Limb (tissue), 2 donors: ENCODE measurements around the gene SPSB2.
"Not testable (repeated sequence)": the region's sequence is repeated elsewhere in the genome, so short reads cannot be mapped to it uniquely, and the experiment has no call there.

ENCODE experiments used
- DNase-seq, 2 donors: peaks; one replicate each; pipeline ENCODE4 v3.0.0-alpha.2; 2016; ENCODE audit errors: extremely low spot score in 2 of 2

Gene SPSB2

DNA sequence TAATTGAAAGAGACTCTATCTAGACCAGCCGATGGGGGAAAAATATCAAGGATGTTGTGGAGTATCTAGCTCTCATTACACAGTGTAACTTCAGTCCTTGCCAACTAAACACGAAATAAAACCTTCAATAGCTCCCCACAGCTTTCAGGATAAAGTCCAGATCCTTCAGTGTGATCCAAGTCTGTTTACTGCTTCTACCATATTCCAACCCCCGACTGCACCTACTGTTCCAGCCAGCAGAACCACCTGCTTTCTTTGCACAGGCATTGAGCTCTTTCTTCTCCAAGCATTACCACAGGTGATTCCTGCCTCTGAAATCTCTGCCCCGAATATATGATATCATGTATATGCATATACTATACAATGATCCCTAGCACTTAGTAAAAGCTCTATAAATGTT, 29.3 kb upstream of the SPSB2 start:
- DNase-seq, result no peak

DNA sequence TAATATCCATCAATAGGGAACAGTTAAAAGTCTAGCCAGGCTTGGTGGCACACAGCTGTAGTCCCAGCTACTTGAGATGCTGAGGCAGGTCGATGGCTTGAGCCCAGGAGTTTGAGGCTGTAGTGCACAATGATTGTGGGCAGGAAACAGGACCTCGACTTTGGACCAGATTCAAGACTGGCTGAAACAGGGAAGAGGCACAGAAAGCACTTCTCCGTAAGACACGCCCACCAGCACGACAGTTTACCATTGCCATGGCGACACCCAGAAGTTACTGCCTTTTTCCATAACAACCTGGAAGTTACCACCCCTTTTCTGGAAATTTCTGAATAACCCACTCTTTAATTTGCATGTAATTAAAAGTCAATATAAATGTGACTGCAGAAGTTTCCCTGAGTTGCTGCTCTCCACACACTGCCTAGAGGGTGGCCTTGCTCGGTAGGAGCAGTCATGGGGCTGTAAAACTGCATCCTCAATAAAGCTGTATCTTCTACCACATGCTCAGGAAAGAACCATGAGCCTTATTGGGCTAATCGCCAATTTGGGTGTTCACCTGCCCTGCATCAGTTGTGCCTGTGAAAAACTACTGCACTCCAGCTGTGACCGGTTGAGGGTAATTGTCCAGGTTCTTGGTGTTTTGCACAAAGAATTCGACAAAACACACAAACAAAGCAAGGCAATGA, 26.9 kb upstream of the SPSB2 start:
- peak in 1 of 2 donors; percentile 24 for DNase-seq

DNA sequence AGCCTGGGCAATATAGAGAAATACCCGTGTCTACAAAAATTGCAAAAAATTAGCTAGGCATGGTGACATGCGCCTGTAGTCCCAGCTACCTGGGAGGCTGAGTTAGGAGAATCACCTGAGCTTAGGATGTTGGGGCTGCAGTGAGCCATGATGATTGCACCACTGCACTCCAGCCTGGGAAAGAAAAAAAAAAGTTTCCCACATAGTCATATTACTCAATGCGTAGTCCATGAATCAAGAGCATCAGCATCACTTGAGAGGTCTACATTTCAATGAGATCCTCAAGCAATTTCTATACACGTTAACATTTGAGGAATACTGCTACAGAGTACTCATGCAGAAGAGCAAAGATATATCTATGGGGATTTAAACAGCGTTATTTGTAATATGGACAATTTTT, 26.3 kb upstream of the SPSB2 start:
- no peak for DNase-seq

DNA sequence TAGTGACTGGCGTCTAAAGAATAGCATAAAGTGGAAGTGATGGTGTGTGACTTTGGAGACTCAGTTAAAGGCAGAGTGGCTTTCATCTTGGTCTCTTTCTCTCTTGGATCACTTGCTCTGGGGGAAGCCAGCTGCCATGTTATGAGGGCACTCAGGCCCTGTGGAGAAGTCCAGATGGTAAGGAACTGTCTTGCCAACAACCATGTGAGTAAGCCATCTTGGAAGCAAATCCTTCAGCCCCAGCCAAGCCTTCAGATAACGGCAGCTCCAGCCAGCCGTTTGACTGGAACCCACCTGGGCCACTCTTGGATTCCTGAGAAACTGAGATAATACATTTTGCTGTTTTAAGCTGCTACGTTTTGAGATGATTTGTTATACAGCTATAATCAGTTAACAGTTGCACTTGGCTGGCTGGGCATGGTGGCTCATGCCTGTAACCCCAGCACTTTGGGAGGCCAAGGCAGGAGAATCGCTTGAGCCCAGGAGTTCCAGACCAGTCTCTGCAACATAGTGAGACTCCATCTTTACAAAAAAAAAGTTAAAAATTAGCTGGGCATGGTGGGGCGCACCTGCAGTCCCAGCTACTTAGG, 23.8 kb upstream of the SPSB2 start:
- no peak for DNase-seq

DNA sequence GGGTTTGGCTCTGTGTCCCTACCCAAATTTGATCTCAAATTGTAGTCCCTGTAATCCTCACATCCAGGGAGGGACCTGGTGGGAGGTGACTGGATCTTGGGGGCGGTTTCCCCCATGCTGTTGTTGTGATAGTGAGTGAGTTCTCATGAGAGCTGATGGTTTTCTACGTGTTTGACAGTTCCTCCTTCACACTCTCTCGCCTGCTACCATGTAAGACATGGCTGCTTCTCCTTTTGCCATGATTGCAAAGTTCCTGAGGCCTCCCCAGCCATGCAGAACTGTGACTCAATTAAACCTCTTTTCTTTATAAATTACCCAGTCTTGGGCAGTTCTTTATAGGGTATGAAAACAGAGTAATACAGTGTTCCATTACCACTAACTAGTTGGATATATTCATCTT, 21.2 kb upstream of the SPSB2 start:
- DNase-seq, result no peak

DNA sequence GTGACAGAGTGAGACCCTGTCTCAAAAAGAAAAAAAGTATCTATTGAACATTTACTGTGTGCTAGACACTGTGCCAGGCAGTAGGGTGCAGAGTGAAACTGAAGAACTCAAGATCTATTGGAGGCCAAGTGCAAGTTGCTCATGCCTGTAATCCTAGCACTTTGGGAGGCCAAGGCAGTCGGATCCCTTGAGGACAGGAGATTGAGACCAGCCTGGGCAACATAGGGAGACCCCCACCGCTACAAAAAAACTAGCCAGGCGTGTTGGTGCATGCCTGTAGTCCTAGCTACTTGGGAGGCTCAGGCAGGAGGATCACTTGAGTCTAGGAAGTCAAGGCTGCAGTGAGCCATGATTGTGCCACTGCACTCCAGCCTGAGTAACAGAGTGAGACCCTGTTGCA, 19.6 kb upstream of the SPSB2 start:
- not testable (repeated sequence) for DNase-seq

DNA sequence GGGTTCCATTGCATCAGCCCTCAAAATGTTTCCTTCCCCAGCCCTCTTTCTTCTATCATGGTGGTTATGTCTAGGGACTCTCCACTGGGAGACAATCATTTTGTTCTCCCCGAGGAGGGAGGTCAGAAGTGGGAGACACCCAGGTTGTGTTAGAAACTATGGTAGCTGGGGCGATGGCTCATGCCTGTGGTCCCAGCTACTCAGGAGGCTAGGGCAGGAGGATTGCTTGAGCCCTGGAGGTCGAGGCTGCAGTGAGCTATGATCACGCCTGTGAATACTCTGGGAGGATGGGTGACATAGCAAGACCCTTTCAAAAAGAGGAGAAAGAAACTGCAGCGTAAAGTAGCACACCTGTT, 18.5 kb upstream of the SPSB2 start:
- no peak for DNase-seq

DNA sequence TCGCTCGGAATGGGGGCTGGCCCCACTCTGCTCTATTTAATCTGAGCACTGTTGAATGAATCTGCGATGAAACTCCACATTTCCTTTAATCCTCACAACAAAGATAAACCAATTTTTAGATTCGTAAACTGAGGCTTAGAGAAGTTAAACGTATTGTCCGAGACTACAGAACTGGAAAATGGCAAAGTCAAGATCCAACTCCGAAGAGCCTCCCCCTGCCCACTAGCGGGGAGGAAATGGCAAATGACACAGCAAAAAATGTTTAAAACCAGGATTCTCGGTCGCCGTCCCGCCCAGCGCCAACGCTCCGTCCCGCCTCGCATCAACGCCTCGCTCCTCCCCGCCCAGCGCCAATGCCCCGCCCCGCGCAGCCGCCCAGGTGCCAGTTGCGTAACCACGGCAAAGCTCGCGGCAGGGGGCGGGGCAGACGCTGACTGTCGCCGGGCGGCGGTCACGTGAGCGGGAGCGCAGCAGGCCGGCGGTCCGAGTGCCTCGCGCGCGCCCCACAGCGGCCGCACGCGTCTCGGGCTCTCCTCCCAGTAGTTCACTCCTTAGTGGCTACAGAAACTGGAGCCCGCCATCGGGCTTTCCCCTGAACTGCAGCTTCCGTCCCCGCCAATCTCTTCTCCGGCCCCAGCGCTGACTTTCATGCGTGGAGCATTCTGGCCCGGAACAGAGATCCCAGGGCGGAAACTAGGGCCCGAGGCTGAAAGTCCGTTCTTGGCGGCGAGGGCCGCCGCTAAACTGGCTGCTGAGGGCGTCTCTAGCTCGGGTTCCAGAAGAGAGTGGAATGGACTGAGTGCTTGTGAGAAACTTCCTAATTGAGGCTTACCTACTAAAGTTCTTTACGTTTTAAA, 17.9 kb upstream of the SPSB2 start:
- peak; percentile 99 for DNase-seq

DNA sequence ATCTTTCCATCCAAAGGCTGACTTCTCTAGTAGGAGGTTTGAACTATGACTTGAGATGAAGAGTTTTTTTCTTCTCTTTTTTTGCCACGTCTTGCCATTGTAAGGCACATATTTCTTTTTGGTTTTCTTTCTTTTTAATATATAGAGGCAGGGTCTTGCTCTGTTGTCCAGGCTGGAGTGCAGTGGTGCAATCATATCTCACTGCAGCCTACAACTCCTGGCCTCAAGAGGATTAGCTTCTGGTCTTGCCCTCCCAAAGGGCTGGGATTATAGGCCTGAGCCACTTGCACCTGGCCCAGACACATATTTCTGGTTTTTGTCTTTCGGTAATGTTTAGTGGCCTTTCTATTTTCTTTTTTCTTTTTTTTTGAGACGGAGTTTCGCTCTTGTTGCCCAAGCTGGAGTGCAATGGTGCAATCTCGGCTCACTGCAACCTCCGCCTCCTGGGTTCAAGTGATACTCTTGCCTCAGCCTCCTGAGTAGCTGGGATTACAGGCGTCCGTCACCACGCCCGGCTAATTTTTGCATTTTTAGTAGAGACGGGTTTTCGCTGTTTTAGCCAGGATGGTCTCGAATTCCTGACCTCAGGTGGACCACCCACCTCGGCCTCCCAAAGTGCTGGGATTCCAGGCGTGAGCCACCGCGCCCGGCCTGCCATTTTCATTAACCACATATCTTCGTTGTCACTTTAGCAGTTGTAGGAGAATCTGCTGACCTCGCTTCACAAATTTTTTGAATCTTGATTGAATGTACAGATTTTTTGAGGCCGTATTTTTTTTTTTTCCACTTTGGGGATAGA, 16.9 kb upstream of the SPSB2 start:
- DNase-seq, result not testable (repeated sequence)

DNA sequence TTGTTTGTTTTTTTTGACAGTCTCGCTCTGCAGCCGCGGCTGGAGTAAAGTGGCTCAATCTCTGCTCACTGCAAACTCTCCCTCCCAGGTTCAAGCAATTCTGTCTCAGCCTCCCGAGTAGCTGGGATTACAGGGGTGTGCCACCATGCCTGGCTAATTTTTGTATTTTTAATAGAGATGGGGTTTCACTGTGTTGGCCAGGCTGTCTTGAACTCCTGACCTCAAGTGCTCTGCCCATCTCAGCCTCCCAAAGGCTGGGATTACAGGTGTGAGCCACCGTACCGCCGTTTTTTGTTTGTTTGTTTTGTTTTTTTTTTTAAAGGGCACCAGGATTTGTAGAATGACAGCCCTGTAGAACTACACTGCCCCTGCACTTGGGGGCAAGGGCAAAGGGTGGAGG, 15.7 kb upstream of the SPSB2 start:
- DNase-seq, result not testable (repeated sequence)

DNA sequence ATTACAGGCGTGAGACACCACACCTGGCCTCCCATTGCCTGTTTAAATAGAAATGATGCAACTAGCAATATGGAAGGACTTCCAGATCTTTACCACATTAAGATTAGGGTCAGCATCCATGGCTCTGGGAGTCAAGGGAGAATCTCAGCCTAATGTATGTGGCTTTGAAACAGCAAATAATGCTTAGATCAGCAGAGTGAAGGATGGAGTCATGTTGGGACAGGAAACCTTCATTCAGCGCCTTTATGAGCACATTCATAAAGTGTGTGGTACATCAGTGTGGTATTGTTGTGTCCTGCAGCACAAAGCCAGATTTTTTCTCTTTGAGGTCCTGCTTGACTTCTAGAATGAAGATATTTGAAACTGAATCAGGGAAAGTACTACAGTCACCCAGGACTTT, 15.3 kb upstream of the SPSB2 start:
- no peak for DNase-seq

DNA sequence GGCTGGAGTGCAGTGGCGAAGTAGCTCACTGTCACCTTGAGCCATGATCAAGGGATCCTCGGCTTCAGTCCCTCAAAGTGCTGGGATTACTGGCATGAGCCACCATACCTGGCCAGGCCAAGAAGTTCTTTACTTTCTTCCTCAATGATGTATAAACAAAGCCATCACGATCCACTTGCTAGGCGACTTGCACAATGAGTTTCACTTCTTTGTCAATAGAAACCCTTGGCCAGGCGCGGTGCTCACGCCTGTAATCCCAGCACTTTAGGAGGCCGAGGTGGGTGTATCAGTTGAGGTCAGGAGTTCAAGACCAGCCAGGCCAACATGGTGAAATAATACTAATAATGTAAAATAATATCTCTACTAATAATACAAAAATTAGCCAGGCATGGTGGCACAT, 14.4 kb upstream of the SPSB2 start:
- no peak for DNase-seq

DNA sequence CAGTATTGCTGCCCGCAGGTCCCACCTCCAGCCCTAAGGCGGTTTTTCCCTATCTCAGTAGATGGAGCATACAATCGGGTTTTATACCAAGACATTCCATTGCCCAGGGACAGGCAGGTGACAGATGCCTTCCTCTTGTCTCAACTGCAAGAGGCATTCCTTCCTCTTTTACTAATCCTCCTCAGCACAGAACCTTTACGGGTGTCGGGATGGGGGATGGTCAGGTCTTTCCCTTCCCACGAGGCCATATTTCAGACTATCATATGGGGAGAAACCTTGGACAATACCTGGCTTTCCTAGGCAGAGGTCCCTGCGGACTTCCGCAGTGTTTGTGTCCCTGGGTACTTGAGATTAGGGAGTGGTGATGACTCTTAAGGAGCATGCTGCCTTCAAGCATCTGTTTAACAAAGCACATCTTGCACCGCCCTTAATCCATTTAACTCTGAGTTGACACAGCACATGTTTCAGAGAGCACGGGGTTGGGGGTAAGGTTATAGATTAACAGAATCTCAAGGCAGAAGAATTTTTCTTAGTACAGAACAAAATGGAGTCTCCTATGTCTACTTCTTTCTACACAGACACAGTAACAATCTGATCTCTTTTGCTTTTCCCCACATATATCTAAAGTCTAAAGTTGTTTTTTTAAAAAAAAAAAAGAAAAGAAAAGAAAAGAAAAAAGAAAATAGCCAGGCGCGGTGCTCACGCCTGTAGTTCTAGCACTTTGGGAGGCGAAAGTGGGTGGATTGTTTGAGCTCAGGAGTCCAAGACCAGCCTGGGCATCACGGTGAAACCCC, 13.3 kb upstream of the SPSB2 start:
- not testable (repeated sequence) for DNase-seq

DNA sequence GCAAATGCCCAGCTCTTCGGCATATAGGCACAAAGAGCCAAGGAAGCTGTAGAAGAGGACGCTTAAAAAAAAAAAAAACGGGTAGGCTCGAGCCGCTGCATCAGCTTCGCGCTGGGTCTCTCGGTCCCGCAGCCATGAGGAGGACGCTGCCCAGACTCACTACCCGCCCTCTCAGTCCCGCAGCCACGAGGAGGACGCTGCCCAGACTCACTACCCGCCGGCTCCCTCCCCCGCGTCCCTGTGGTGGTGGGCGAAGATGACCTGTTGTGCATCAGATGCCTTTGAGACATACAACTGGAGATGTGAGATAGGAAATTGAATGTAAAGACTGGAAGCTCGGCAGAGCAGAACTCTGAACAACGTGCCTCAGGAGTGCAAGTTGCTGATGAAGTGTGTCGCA, 11.4 kb upstream of the SPSB2 start:
- no peak for DNase-seq

DNA sequence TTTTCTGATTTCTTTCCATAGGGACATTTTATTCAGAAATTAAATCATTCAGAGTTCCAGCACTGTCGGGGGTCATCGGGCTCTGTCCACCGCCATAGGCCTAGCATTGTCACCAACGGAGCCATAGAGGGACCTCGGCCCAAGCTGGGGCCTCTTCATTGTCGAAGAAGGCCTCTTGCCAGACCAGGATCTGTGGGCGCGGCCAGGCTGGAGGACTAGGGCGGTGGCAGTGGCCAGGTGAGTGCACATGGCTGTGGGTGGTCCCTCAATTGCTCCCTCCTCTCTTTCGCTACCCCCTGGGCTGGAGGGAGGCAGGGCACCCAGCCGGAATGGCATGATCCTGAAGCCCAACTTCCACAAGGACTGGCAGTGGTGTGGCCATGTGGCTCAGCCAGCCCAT, 10.6 kb upstream of the SPSB2 start:
- DNase-seq, result no peak

DNA sequence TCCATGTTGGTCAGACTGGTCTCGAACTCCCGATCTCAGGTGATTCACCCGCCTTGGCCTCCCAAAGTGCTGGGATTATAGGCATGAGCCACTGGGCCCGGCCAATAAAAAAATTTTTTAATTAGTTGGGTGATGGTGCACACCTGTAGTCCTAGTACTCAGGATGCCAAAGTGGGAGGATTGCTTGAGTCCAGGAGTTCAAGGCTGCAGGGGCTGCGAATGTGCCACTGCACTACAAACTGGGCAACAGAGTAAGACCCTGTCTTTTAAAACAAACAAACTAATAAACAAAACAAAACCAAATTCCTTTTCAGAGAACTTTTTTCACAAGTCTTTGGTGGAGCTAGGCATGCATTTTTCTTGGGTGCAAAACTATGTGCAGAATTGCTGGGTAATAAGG, 10.1 kb upstream of the SPSB2 start:
- DNase-seq, result no peak

DNA sequence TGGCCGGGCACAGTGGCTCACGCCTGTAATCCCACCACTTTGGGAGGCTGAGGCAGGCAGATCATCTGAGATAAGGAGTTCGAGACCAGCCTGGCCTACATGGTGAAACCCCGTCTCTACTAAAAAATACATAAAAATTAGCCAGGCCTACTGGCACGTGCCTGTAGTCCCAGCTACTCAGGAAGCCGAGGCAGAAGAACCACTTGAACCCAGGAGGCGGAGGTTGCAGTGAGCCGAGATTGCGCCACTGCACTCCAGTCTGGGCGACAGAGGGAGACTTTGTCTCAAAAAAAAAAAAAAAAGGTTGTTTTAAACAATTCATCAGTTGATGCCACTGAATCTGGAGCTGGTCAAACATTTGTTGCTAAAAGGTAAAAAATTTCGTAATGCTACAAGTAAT, 6.7 kb upstream of the SPSB2 start:
- not testable (repeated sequence) for DNase-seq

DNA sequence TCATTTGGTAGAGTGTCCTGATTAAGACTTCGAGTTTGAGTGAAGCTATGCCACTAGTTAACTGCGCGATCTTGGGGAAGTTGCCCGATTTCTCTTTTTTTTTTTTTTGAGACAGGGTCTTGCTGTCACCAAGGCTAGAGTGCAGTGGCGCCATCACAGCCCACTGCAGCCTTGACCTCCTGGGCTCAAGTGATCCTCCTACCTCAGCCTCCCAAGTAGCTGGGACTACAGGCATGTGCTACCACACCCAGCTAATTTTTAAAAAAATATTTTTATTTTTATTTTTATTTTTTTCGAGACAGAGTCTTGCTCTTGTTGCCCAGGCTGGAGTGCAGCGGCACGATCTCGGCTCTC, 889 bp upstream of the SPSB2 start:
- DNase-seq, result not testable (repeated sequence)

DNA sequence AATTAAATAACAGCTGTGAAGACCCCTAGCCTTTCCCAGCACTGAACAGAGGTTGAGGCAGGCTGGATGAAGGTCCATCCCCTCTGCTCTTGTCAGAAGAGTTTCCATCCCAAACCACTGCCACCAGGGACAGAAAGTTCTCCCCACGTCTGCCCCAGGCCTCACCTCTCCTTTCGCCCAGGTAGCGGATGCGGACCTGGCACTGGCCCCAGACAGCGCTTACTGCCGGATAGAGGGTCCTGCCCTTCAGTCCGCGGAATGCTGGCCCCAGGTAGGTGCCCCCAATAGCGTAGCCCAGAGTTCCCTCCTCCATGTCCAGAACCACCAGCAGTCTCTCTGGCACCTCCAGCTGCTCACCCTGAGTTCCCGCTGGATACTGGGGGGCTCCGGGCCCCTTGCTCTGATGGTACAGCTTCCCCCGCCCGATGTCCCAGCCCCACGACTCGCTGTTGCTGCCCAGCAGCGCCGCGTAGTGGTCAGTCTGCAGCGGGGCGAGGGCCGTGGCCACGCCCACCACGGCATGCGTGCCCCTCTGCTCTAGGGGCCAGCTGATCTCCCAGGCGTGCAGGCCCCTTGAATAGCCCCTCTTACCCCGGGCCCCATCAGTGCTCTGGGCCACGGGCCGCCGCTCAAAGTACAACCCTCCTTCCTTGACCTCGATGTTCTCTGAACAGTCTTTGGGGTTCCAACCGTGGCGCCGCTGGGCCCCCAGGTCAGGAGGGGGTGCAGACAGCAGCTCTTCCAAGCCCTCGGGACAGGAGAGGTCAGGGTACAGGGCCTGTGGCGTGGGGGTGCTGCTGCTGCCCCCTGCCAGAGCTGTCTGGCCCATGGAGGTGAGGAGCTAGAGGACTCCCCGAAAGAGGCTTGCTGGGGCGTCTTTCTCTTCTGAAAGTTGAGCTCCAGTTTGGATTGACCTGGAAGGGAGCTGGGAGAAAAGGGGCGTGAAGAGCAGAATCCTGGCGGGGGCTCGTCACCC, 742 bp downstream of the SPSB2 start:
- peak; percentile 84 to 93 for DNase-seq
